GM19397 (cell line): ENCODE measurements around the gene TTC28.
"Not testable (repeated sequence)": the region's sequence is repeated elsewhere in the genome, so short reads cannot be mapped to it uniquely, and the experiment has no call there.

ENCODE experiments used
- ATAC-seq: cut with Tn5 transposase; IDR thresholded peaks from one replicate; pipeline ENCODE4 v1.9.1; 2021; ENCODE audit warnings: mild to moderate bottlenecking, moderate library complexity; ENCODE audit not compliant: unreplicated experiment

The TTC28 gene

DNA sequence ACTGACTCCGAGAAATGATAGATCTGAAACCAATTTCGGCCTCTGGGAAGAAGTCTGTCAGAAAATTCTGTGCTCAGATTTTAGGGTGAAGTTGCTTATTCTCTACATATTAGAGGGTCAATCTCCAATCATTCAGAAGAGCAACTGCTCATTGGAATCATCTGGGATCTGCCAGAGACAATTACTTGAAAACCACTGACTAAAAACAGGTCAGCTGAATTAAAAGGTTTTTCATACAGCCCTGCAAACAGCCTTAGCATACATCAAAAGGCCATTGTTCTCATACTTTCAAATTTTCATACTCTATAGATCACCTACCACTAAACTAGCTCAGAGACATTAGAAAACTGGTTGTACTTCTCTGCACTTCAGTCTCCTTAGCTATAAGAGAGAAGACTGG is 470.9 kb downstream of the TTC28 start:
- no peak for ATAC-seq

DNA sequence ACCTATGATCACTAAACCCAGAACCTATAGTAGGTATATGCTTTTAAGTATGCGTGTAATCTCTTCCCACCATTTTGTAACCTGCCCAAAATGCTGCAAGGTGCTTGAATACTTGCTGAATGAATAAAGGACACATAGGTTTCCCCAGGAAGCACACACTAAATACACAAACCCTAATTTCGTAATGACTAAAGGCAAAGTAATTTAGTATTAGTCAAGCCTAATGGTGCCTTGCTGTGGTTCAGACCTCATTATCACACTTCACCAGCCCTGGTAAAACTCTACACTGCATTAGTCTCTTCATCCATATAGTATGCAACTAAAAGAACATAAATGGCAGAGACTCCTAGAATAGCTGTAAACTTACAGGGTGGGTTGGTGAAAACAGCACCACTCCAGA is 471.6 kb downstream of the TTC28 start:
- ATAC-seq: no peak

DNA sequence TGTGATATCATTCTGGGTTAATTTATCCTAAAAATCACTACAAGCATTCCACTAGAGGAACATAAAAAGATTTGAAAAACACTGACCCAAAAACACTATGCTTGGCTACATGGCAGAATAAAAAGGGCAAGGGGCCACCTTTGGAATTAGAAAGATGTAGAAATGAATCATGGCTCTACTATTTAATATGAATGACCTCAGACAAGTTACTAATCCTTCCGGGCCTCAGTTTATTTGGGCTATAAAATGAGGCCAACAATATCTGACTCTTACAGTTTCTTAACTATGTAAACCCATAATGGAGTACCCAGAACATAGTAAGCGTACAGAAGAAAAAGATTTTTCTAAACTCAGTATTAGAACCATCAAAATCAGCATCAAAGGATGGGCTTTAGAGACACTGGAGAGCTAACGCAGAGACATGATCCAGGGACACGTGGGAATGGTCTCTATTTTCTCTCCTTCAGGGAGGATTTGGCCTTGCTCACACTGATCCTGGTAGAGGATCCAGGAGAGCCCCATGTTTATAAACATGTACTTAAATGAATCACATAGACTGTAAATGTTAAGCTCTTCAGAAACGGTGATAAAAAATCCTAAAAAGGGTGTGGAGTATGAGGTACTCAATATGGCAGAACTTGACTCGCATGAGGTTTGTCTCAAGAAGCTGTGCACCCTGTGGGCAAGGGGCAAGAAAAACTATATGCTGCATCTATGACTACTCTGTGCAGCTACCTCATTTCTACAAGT is 472.2 kb downstream of the TTC28 start:
- ATAC-seq: no peak

DNA sequence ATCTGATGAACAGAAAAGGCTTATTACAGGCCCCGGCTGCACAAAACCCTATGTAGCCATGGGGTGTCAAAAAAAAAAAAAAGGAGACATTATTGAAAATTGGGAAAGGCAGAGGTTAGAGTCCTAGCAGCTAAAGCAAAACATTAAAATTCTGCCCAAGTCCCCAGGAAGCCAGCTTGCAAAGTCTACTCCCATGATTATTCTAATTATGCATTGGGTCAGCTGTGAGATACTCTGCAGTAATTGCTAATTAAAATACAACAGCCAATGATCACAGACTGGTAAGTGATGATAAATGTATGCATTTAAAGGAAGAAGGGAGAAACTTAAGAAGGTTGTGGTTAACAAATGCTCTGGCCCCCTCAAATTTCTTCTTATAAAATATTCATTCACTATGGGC is 473.7 kb downstream of the TTC28 start:
- ATAC-seq: no peak

DNA sequence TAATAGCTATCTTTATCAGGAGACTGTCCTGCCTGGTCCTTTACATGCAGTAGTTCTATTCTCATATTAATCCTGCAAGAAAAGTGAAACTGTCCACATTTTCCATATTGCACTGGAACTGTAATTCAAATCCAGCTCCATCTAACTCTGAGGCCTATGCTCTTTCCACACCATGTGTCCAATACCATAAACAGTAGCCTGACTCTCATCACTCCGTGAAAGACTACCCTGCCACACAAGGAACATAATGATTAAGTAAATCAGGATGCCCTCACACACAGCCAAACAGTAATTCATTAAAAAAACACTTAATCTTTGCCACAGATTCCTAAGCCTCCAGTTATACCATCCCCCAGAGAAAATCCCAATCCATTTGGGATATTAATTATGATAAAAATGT is 475.3 kb downstream of the TTC28 start:
- ATAC-seq: no peak

DNA sequence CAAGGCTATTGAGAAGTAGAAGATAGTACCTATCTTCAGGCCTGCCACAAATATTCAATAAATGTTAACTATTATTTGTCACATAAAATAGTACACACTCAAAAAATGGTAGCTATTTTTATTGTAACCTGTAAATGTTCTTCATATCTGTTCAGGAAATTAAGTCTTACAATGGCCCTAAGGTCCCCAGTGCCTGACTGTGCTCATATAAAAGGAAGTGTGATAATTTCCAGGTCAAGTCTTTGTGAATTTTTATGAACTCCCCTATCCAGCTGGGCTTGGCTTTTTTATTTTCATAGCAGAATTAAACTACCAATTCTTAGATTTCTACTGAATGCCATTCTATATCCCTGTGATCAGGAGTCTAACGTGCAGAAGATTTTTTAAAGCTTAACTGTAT is 476.4 kb downstream of the TTC28 start:
- no peak for ATAC-seq

DNA sequence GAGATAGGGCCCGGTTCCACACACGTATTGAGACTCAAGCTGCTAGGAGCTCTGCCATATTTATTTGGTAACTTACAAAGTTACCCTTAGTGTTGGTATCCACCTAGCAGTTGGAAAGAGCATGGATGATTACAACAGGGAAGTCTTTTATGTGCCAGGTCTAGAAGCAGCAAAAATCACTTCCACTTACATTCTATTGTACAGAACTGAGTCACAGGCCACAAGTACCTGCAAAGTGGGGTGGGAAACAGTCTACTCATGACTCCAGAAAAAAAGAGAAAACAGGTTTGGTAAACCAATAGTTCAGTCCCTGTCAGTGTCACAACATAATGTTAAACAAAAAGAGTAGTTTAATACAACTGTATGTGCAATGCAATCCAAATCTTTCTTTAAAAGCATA is 480.9 kb downstream of the TTC28 start:
- no peak for ATAC-seq

DNA sequence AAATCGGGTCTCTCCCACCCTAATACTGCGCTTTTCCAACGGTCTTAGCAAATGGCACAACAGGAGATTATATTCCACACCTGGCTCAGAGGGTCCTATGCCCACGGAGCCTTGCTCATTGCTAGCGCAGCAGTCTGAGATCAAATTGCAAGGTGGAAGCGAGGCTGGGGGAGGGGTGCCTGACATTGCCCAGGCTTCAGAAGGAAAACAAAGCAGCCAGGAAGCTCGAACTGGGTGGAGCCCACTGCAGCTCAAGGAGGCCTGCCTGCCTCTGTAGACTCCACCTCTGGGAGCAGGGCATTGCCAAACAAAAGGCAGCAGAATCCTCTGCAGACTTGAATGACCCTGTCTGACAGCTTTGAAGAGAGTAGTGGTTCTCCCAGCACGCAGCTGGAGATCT is 488.1 kb downstream of the TTC28 start:
- not testable (repeated sequence) for ATAC-seq

DNA sequence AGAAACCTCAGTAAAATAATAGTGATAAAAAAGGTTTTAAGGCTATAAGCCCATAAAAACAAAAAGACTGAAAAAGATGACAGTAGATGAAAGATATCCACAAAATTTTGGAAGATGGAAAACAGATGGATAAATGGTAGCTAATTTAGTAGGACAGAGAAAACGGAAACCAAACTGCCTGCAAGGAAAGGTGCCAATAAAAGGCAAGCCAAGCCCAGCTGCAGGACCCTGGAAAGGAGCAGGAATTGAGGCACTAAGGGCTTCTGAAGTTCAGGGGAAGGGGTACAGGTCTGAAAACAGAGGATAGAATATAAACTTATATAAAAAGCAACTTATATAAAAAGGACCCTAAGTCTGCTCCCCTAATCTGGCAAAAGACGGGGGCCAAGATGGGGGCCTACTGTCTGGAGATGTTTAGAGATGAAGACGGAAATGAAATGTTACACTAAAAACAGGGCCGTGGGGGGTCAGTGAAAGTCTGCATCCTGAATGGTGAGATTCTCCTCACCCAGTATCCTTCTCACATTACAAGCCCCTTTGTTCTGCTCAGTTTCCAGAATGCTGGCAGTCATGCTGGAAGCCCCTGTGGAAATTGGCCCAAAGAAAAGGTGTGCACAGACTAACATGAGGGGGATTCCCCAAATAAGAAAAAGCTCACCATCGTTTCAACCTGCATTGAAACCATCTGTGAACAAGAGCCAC is 491.3 kb downstream of the TTC28 start:
- ATAC-seq: no peak

DNA sequence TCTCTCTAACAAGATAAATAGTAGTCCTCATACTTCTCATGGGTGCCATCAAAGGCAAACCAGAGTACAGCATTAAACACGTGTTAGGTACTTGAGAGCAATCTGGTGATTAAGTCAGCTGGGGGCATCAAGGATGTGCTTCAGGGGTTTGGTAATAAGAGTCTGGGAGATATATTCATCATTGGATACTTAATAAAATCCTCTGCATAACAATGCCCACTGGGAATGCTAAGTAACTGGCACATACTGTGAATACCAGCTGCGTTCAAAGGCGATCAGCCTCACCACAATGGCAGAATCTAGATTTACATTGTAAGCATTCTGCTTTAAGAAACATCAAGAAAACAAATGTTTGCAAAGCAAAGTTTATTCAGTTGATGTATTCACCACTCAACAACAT is 492.0 kb downstream of the TTC28 start:
- no peak for ATAC-seq

DNA sequence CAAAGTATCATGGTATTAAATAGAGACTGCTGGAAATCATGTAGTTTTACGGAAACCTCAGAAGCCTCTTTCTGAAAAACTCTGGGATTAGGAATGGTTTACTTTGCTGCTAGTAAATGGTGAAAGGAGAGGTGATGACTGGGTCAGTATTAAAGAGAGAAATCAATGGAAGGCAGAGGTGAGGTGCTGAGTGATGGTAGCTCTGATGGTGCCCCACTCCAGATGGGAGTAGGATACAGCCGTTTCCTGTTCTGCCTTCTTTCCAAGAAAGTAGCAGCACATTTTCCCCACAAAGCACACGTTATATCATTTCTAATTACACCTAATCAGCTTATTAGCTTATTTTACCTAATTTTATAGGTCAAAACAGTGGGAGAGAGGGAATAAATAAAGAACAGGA is 493.0 kb downstream of the TTC28 start:
- ATAC-seq: no peak

DNA sequence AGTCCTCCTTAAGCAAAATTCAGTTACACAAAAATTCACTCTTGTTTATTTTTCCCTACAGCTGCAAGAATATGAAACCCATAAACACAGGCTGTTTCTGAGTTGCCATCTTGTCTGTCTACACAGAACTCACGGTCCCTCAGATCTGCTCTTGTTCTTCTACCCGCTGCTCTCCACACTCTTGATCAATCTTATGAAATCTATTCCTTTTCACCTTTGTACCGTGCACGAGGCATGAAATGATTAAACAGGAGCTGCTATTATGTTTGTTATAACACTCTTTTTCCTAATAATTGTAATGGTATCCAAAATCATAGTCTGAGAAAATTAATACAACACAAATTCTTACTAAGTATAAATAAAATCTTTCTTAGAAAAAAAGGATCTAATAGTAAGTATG is 494.5 kb downstream of the TTC28 start:
- ATAC-seq: no peak

DNA sequence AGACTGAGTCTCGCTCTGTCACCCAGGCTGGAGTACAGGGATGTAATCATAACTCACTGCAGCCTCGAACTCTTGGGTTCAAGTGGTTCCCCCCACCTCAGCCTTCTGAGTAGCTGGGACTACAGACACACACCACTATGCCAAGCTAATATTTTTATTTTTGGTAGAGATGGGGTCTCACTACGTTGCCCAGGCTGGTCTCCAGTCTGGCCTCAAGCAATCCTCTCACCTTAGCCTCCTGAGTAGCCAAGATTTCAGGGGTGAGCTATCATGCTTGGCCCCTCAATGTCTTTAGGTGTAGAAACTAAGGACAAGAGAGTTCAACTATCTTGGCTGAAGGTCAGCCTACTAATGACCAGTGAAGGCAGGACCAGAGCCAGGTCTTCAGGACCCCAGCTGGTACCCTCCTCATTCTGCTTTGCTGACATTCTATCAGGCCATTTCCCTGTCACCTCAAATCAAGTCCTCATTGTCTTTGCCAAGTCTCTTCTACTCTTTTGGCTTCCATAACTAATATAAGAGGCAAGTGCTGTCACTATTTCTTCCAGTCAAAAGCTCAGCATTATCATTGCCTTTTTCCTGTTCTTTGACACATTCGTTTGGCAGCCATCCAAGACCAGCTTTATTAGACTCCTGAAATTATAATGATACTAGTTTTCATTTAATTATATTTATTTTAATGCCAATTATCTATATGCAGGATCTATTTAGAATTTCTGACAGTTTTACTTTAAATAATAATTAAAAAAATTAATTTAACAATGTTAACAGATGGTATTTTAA is 496.4 kb downstream of the TTC28 start:
- no peak for ATAC-seq

DNA sequence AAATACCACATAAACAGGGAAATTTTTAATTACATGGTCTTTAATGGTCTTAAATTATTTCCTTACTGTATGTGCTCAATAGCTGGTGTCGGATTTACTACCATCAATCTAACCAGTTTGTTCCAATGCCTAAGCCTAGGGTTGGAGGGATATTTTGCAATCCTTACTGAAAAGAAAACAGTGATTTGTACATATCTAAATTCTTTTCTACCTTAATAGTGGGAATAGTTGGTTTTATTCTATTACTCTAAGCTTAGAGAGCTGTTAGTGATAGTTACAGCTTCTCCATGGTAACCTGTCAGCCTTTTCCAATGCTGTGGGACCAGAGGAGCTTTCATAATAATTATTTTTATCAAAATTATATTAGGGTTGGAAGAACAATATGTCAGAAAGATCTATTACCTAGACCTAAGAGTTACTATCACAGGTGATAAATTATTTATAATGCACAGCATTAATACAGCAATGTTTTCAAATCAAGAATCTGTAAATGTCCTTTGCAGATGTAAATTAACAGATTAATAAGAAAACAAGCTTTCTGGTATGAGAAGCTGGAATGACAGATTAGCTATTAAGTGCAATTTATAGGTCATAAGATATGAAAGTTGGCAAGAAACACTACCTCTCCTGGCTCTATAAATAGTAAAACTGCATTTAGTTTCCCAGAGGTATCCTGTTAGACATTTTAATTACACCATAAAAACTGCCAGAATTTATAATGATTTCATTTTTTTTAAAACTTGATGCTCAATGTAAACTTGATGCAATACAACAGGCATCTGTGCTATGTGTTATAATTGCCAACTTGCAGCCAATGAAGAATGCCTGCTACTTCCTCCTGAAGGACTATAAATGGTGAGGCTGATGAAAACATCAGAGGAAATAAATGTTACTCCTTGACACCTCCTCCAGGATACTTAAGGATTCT is 498.6 kb downstream of the TTC28 start:
- no peak for ATAC-seq

DNA sequence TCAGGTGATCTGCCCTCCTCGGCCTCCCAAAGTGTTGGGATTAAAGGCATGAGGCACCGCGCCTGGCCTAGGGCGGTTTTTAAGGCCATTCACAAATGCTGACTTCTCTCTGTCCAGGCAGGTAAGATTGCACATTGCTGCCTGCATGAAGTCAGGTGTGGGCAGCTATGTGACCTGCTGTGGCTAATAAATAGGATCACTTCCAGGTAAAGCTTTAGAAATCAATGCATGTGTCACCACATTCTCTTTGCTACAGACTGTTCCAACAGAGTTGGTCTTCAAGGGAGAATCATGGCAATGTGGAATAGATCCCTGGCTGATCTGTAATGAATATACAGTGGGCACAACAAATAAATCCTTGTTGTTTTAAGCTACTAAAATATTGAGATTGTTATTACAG is 500.2 kb downstream of the TTC28 start:
- no peak for ATAC-seq

DNA sequence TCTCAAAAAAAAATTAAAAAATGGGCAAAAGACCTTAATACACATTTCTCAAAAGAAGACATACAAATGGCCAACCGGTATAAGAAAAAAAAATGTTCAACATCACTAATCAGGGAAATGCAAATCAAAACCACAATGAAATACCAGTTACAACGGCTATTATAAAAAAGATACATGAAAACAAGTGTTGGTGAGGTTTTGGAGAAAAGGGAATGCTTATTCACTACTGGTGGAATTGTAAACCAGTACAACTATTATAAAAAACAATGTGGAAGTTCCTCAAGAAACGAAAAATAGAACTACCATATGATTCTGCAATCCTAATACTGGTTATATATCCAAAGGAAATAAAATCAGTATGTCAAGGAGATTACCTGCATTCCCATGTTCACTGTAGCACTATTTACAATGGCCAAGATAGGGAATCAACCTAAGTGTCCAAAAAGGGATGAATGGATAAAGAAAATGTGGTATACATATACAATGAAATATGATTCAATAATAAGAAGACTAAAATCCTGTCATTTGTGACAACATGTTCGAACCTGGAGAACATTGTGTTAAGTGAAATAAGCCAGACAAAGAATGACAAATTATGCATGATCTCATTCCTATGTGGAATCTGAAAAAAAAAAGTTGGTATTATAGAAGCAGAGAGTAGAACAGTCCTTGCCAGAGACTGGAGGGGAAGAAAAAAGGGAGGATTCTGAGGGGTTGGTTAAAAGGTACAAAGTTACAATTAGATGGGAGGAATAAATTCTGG is 503.7 kb downstream of the TTC28 start:
- ATAC-seq: no peak

DNA sequence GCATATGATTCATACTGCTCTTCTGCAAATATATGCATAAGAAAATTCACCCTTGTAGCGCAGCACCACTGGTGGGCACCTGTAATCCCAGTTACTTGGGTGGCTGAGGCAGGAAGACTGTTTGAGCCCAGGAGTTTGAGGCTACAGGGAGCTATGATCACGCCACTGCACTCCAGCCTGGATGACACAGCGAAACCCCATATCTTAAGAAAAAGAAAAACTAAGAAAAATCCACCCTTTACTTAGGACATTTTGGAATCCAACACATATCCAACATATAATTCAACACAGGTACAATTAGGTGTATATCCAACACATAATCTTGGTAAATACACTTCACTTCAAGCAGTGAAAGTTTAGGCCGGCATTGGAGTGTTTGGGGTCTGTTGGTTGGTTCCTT is 505.1 kb downstream of the TTC28 start:
- ATAC-seq: no peak

DNA sequence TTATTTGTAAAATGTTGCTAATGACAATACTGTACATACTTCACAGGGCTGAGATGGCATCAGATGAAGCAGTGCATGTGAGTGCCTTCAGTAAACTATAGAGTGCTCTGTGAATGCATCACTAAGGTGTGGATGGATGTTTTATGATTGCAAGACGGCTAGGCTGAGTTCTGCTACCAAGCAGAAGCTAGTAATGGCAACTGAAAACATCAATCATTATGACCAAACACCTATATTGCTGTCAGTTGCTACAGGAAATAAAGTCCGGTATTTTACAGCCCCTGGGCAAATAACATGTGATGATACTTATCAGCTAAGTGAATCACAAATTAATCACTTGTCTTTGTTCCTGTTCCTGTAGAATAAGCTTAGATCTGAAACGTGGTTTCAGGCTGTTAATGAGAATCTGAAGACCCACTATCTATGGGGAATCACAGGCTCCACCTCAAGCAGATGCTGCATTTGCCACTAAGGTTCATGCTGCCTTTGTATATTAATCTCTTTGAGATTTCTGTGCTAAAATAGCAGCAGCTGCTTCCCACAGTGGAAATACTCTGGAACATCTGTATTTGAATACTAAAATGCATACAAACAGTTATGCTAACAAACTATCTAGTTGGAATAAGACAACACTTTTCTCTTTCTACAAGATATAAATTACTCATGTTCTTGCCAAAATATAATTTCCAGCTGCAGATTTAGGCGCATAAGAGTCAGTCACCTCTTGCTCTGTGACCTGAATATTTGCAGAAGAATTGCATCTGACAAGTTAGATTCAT is 506.6 kb downstream of the TTC28 start:
- no peak for ATAC-seq

DNA sequence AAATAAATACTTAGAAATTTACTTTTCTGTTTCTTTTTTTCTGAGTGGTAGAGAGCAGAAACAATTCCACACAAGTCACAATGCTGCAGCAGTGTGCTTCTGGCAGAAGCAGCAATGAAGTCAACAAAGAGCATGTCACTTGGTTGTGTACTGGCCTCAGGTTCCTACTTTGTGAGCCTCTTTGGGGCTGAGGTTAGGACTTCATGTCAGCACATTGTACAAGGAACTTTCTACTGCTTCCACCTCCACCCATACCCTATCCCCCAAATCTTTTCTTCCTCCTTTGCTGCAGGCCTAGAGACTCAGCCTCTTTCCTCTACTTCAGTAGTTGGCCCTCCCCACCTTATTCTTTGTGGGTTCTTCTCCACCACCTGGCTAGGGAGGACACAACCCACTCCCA is 507.9 kb downstream of the TTC28 start:
- no peak for ATAC-seq
